Amniotic epithelial cell (primary cell): ENCODE measurements around the gene SMOC1.
A peak's percentile ranks its signal among the peaks of the same experiment; 100 is the strongest.

Experiments used
- DNase-seq: peaks from one replicate; pipeline ENCODE4 v3.0.0-alpha.2; 2010; ENCODE audit warnings: low read depth

SMOC1 gene

GRCh38 chr14:70011098-70011497 is 131.9 kb downstream of the SMOC1 start:
- no peak for DNase-seq

GRCh38 chr14:70011708-70012107 is 132.5 kb downstream of the SMOC1 start:
- DNase-seq = no peak

GRCh38 chr14:70013271-70013873 is 134.2 kb downstream of the SMOC1 start:
- DNase-seq = peak; percentile 10

GRCh38 chr14:70014406-70015095 is 135.3 kb downstream of the SMOC1 start:
- DNase-seq = no peak

- peak; percentile 11 for DNase-seq
These were observed 139.0 kb downstream of the SMOC1 start for GRCh38 chr14:70018230-70018629.

GRCh38 chr14:70018713-70019211 is 139.5 kb downstream of the SMOC1 start:
- DNase-seq = peak; percentile 3

GRCh38 chr14:70019695-70020094 is 140.5 kb downstream of the SMOC1 start:
- no peak for DNase-seq

GRCh38 chr14:70020352-70021170 is 141.3 kb downstream of the SMOC1 start:
- peak; percentile 22 for DNase-seq

- no peak for DNase-seq
These were observed 142.5 kb downstream of the SMOC1 start for GRCh38 chr14:70021548-70022220.

GRCh38 chr14:70022771-70023445 is 143.7 kb downstream of the SMOC1 start:
- no peak for DNase-seq

- no peak for DNase-seq
These were observed 144.7 kb downstream of the SMOC1 start for GRCh38 chr14:70023871-70024270.

- peak; percentile 4 for DNase-seq
These were observed 148.7 kb downstream of the SMOC1 start for GRCh38 chr14:70027785-70028428.

GRCh38 chr14:70029296-70030132 is 150.3 kb downstream of the SMOC1 start:
- DNase-seq = no peak

GRCh38 chr14:70032016-70032415 is 152.8 kb downstream of the SMOC1 start:
- no peak for DNase-seq

GRCh38 chr14:70032447-70032846 is 153.2 kb downstream of the SMOC1 start:
- DNase-seq = no peak

GRCh38 chr14:70033116-70033515 is 153.9 kb downstream of the SMOC1 start:
- DNase-seq = no peak

GRCh38 chr14:70033561-70033960 is 154.3 kb downstream of the SMOC1 start:
- DNase-seq = no peak

- no peak for DNase-seq
These were observed 155.0 kb downstream of the SMOC1 start for GRCh38 chr14:70034257-70034656.

- DNase-seq = peak; percentile 2
These were observed 157.4 kb downstream of the SMOC1 start for GRCh38 chr14:70036665-70037064.

GRCh38 chr14:70043001-70043400 is 163.8 kb downstream of the SMOC1 start:
- DNase-seq = no peak
